NT2/D1 (cell line): ENCODE data around the gene ARMS2.

Experiments used
- SUZ12 ChIP-seq: IDR thresholded peaks from 2 replicates; pipeline ENCODE4 v1.6.1; 2011; ENCODE audit not compliant: insufficient read length, insufficient read depth; ENCODE audit errors: extremely low read depth
- YY1 ChIP-seq: IDR thresholded peaks from 2 replicates; pipeline ENCODE4 v1.6.1; 2011; ENCODE audit not compliant: insufficient read length, insufficient read depth
- ZNF274 ChIP-seq: IDR thresholded peaks from 2 replicates; pipeline ENCODE4 v1.6.1; 2011; ENCODE audit warnings: mild to moderate bottlenecking, low read depth, low read length

DNA sequence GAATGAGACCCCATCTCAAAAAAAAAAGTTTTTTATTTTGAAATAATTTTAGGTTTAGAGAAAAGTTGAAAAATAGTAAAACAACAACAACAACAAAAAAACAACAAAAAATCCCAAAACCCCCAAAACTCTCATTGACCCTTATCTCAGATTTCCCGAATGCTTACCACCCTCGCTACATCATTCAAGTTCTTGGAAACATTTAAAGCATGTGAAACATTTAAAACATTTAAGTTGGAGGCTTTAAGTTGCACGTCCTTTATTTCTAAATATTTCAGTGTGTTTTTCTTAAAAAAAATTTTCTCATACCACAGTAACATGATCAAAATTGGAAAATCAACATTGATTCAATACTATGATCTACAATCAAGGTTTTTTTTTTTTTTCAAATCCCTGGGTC lies 382 bp upstream of the ARMS2 start:
- TF ChIP-seq ZNF274 (no peak), SUZ12 (no peak), YY1 (no peak)
